BLaER1 treated with 17β-estradiol and CSF1 and Interleukin-3, amounts not matched to agents 10 nM and 100 nM (cell line): Measurements from ENCODE around the gene FBXO4.
"Not testable (repeated sequence)": the region's sequence is repeated elsewhere in the genome, so short reads cannot be mapped to it uniquely, and the experiment has no call there.

Source experiments
- H3K27ac ChIP-seq, 11 experiments: shearing (Covaris generic); formaldehyde crosslinking; 2 replicates each; pipeline ENCODE4 v1.8.1; 2022
- H3K27me3 ChIP-seq, 11 experiments: shearing (Covaris generic); formaldehyde crosslinking; 2 replicates each; pipeline ENCODE4 v1.8.1; 2022
- H3K36me3 ChIP-seq, 11 experiments: shearing (Covaris generic); formaldehyde crosslinking; 2 replicates each; pipeline ENCODE4 v1.8.1; 2022
- H3K4me1 ChIP-seq, 10 experiments: shearing (Covaris generic); formaldehyde crosslinking; 2 replicates each; pipeline ENCODE4 v1.8.1; 2022
- H3K4me2 ChIP-seq, 11 experiments: shearing (Covaris generic); formaldehyde crosslinking; 2 replicates each; pipeline ENCODE4 v1.8.1; 2022
- H3K4me3 ChIP-seq, 10 experiments: shearing (Covaris generic); formaldehyde crosslinking; 2 replicates each; pipeline ENCODE4 v1.8.1; 2022
- H3K9ac ChIP-seq, 11 experiments: shearing (Covaris generic); formaldehyde crosslinking; 2 replicates each; pipeline ENCODE4 v1.8.1; 2022
- H3K9me3 ChIP-seq, 11 experiments: shearing (Covaris generic); formaldehyde crosslinking; replicated peaks in 1 of 11; 2 replicates each; pipeline ENCODE4 v1.8.1; 2022
- H4K20me1 ChIP-seq, 11 experiments: shearing (Covaris generic); formaldehyde crosslinking; 2 replicates each; pipeline ENCODE4 v1.8.1; 2022
- Cebpa-rat ChIP-seq, 11 experiments: shearing (Covaris generic); IDR thresholded peaks; 2 replicates each; pipeline ENCODE4 v1.8.1; 2022

The FBXO4 gene

GRCh38 chr5:41932770-41933169 is 7.7 kb downstream of the FBXO4 start:
- no peak overlapping the region for H3K4me2 ChIP-seq
- no peak overlapping the region for H3K9ac ChIP-seq
- H4K20me1 ChIP-seq, result no peaks in the 10 kb centered on the region
- no peak overlapping the region for H3K4me3 ChIP-seq
- H3K9me3 ChIP-seq, result 0 out of 22 replicates have a peak, but pooled peaks cover 0 to 3% (median 0%) of the 10 kb centered on the region in 11 experiments
- H3K27ac ChIP-seq, result no peak overlapping the region
- no peaks in the 10 kb centered on the region for H3K27me3 ChIP-seq
- TF ChIP-seq Cebpa-rat (IDR thresholded peaks at IDR 0.05), result no peak
- H3K4me1 ChIP-seq, result no peaks in the 10 kb centered on the region
- peaks cover 0 to 47% (median 7%) of the 10 kb centered on the region in 11 experiments; a peak in 9 of 22 replicates for H3K36me3 ChIP-seq

GRCh38 chr5:41935544-41935943 is 10.5 kb downstream of the FBXO4 start:
- no peak for TF ChIP-seq Cebpa-rat (IDR thresholded peaks at IDR 0.05)
- Histone ChIP-seq H3K27ac (no peak overlapping the region), H3K36me3 (peaks cover 0 to 38% (median 7%) of the 10 kb centered on the region in 11 experiments; a peak in 9 of 22 replicates), H3K9me3 (0 out of 22 replicates have a peak, but pooled peaks cover 0 to 3% (median 0%) of the 10 kb centered on the region in 11 experiments), H3K4me1 (no peaks in the 10 kb centered on the region), H3K9ac (no peak overlapping the region), H3K27me3 (no peaks in the 10 kb centered on the region), H4K20me1 (no peaks in the 10 kb centered on the region), H3K4me3 (no peak overlapping the region), H3K4me2 (no peak overlapping the region)

GRCh38 chr5:41940641-41941040 is 15.6 kb downstream of the FBXO4 start:
- H3K9ac ChIP-seq, result no peak overlapping the region
- no peaks in the 10 kb centered on the region for H3K9me3 ChIP-seq
- no peak overlapping the region for H3K4me2 ChIP-seq
- H3K4me3 ChIP-seq, result no peak overlapping the region
- no peaks in the 10 kb centered on the region for H3K27me3 ChIP-seq
- no peak overlapping the region for H3K27ac ChIP-seq
- peaks cover 0 to 5% (median 0%) of the 10 kb centered on the region in 11 experiments; a peak in 6 of 22 replicates for H3K36me3 ChIP-seq
- H4K20me1 ChIP-seq, result no peaks in the 10 kb centered on the region
- no peaks in the 10 kb centered on the region for H3K4me1 ChIP-seq
- TF ChIP-seq Cebpa-rat (IDR thresholded peaks at IDR 0.05), result no peak

GRCh38 chr5:41945332-41945955 is 20.4 kb downstream of the FBXO4 start:
- not testable (repeated sequence) for H3K4me1 ChIP-seq, H3K36me3 ChIP-seq, H3K27ac ChIP-seq, H3K27me3 ChIP-seq, H3K4me3 ChIP-seq, H4K20me1 ChIP-seq, H3K9me3 ChIP-seq, H3K4me2 ChIP-seq, H3K9ac ChIP-seq

- no peaks in the 10 kb centered on the region for H3K36me3 ChIP-seq
- H3K4me2 ChIP-seq, result no peak overlapping the region
- no peak for TF ChIP-seq Cebpa-rat (IDR thresholded peaks at IDR 0.05)
- H3K9ac ChIP-seq, result no peak overlapping the region
- H3K4me1 ChIP-seq, result no peaks in the 10 kb centered on the region
- no peaks in the 10 kb centered on the region for H4K20me1 ChIP-seq
- no peak overlapping the region for H3K4me3 ChIP-seq
- H3K27ac ChIP-seq, result no peak overlapping the region
- H3K27me3 ChIP-seq, result no peaks in the 10 kb centered on the region
- H3K9me3 ChIP-seq, result no peaks in the 10 kb centered on the region
Observed at GRCh38 chr5:41951224-41951623, 26.1 kb downstream of the FBXO4 start.

- no peaks in the 10 kb centered on the region for H3K36me3 ChIP-seq
- H4K20me1 ChIP-seq, result no peaks in the 10 kb centered on the region
- no peak for TF ChIP-seq Cebpa-rat (IDR thresholded peaks at IDR 0.05)
- H3K4me2 ChIP-seq, result no peak overlapping the region
- H3K9me3 ChIP-seq, result peaks cover 0 to 9% (median 2%) of the 10 kb centered on the region in 11 experiments; a peak in 9 of 22 replicates
- no peak overlapping the region for H3K27ac ChIP-seq
- no peak overlapping the region for H3K4me3 ChIP-seq
- no peaks in the 10 kb centered on the region for H3K27me3 ChIP-seq
- no peak overlapping the region for H3K9ac ChIP-seq
- no peaks in the 10 kb centered on the region for H3K4me1 ChIP-seq
Observed at GRCh38 chr5:41954286-41954685, 29.2 kb downstream of the FBXO4 start.

GRCh38 chr5:41955432-41956024 is 30.4 kb downstream of the FBXO4 start:
- Histone ChIP-seq H3K36me3 (no peaks in the 10 kb centered on the region), H3K4me2 (no peak overlapping the region), H3K9me3 (peaks cover 0 to 21% (median 13%) of the 10 kb centered on the region in 11 experiments; a peak in 12 of 22 replicates), H3K4me1 (no peaks in the 10 kb centered on the region), H3K27me3 (no peaks in the 10 kb centered on the region), H3K4me3 (no peak overlapping the region), H4K20me1 (no peaks in the 10 kb centered on the region), H3K27ac (no peak overlapping the region), H3K9ac (no peak overlapping the region)
- no peak for TF ChIP-seq Cebpa-rat (IDR thresholded peaks at IDR 0.05)

GRCh38 chr5:41956943-41957342 is 31.9 kb downstream of the FBXO4 start:
- TF ChIP-seq Cebpa-rat (IDR thresholded peaks at IDR 0.05), result no peak
- Histone ChIP-seq H3K36me3 (0 out of 22 replicates have a peak, but pooled peaks cover 0 to 4% (median 0%) of the 10 kb centered on the region in 11 experiments), H3K4me2 (no peak overlapping the region), H3K27ac (no peak overlapping the region), H3K9ac (no peak overlapping the region), H3K27me3 (no peaks in the 10 kb centered on the region), H4K20me1 (no peaks in the 10 kb centered on the region), H3K4me1 (no peaks in the 10 kb centered on the region), H3K9me3 (peaks cover 12 to 34% (median 26%) of the 10 kb centered on the region in 11 experiments), H3K4me3 (no peak overlapping the region)

GRCh38 chr5:41960481-41960880 is 35.4 kb downstream of the FBXO4 start:
- no peak overlapping the region for H3K9ac ChIP-seq
- no peaks in the 10 kb centered on the region for H3K27me3 ChIP-seq
- no peak overlapping the region for H3K27ac ChIP-seq
- H3K4me1 ChIP-seq, result no peaks in the 10 kb centered on the region
- H3K4me2 ChIP-seq, result no peak overlapping the region
- H3K4me3 ChIP-seq, result no peak overlapping the region
- H3K9me3 ChIP-seq, result peaks cover 15 to 39% (median 26%) of the 10 kb centered on the region in 11 experiments
- no peak for TF ChIP-seq Cebpa-rat (IDR thresholded peaks at IDR 0.05)
- H3K36me3 ChIP-seq, result 0 out of 22 replicates have a peak, but pooled peaks cover 0 to 4% (median 0%) of the 10 kb centered on the region in 11 experiments
- H4K20me1 ChIP-seq, result no peaks in the 10 kb centered on the region

- peaks cover 15 to 41% (median 26%) of the 10 kb centered on the region in 11 experiments for H3K9me3 ChIP-seq
- no peak overlapping the region for H3K27ac ChIP-seq
- H3K4me3 ChIP-seq, result no peak overlapping the region
- no peaks in the 10 kb centered on the region for H3K4me1 ChIP-seq
- H3K27me3 ChIP-seq, result no peaks in the 10 kb centered on the region
- H4K20me1 ChIP-seq, result no peaks in the 10 kb centered on the region
- H3K9ac ChIP-seq, result no peak overlapping the region
- H3K36me3 ChIP-seq, result 0 out of 22 replicates have a peak, but pooled peaks cover 0 to 4% (median 0%) of the 10 kb centered on the region in 11 experiments
- no peak overlapping the region for H3K4me2 ChIP-seq
- TF ChIP-seq Cebpa-rat (IDR thresholded peaks at IDR 0.05), result no peak
Observed at GRCh38 chr5:41961736-41962135, 36.7 kb downstream of the FBXO4 start.
